RWPE2 (cell line): Measurements from ENCODE around the gene PPP1R37.

Experiments used
- ATAC-seq: fragments of 200-7000 bp; cut with Tn5 transposase; 3 replicates; pipeline ENCODE4 v1.9.1; 2021; ENCODE audit warnings: low read depth
- DNase-seq: peaks from one replicate; pipeline ENCODE4 v3.0.0-alpha.2; 2020; ENCODE audit warnings: low spot score
- H3K27ac ChIP-seq: fragments of 450-650 bp; 2 replicates; pipeline ENCODE4 v1.5.1; 2017; ENCODE audit warnings: mild to moderate bottlenecking; ENCODE audit not compliant: poor library complexity, severe bottlenecking
- H3K27me3 ChIP-seq: fragments of 250-450 bp; sonication (Bioruptor Pico); 2 replicates; pipeline ENCODE4 v1.5.1; 2021; ENCODE audit warnings: mild to moderate bottlenecking, moderate library complexity; ENCODE audit not compliant: insufficient read depth, poor library complexity, severe bottlenecking
- H3K36me3 ChIP-seq: fragments of 250-450 bp; sonication (Bioruptor Pico); 2 replicates; pipeline ENCODE4 v1.5.1; 2020; ENCODE audit warnings: low read depth, mild to moderate bottlenecking, moderate library complexity
- H3K4me1 ChIP-seq: fragments of 250-450 bp; sonication (Bioruptor Pico); 2 replicates; pipeline ENCODE4 v1.5.1; 2021; ENCODE audit warnings: mild to moderate bottlenecking, moderate library complexity; ENCODE audit not compliant: insufficient read depth, poor library complexity, severe bottlenecking
- H3K4me3 ChIP-seq: fragments of 250-450 bp; sonication (Bioruptor Pico); 2 replicates; pipeline ENCODE4 v1.5.1; 2021; ENCODE audit warnings: mild to moderate bottlenecking, moderate library complexity; ENCODE audit not compliant: severe bottlenecking
- H3K9me3 ChIP-seq: fragments of 250-450 bp; sonication (Bioruptor Pico); 2 replicates; pipeline ENCODE4 v1.5.1; 2021; ENCODE audit warnings: mild to moderate bottlenecking, moderate library complexity; ENCODE audit not compliant: severe bottlenecking
- CTCF ChIP-seq: fragments of 450-650 bp; IDR thresholded peaks from one replicate; pipeline ENCODE4 v1.5.1; 2017; ENCODE audit warnings: mild to moderate bottlenecking, moderate library complexity; ENCODE audit not compliant: poor library complexity, severe bottlenecking

The PPP1R37 gene

GRCh38 chr19:45058622-45059159 lies 34.3 kb upstream of the PPP1R37 start:
- no peak for ATAC-seq
- Histone ChIP-seq H3K9me3 (no peaks in the 10 kb centered on the region), H3K4me3 (no peak overlapping the region), H3K27me3 (no peaks in the 10 kb centered on the region), H3K4me1 (no peaks in the 10 kb centered on the region), H3K36me3 (peaks cover 85% of the 10 kb centered on the region), H3K27ac (no peak overlapping the region)
- no peak for TF ChIP-seq CTCF
- no peak for DNase-seq

GRCh38 chr19:45059258-45059965 lies 33.6 kb upstream of the PPP1R37 start:
- no peak for DNase-seq

GRCh38 chr19:45061965-45062364 lies 31.0 kb upstream of the PPP1R37 start:
- ATAC-seq: no peak
- peaks cover 79% of the 10 kb centered on the region for H3K36me3 ChIP-seq

More at GRCh38 chr19:45059258-45059965, 33.6 kb upstream of the PPP1R37 start:
- Histone ChIP-seq H3K27me3 (no peaks in the 10 kb centered on the region), H3K36me3 (peaks cover 82% of the 10 kb centered on the region), H3K4me1 (no peaks in the 10 kb centered on the region), H3K27ac (no peak overlapping the region), H3K9me3 (no peaks in the 10 kb centered on the region), H3K4me3 (no peak overlapping the region)
- peak; percentile 80 for TF ChIP-seq CTCF
- peak; percentile 69 for ATAC-seq

GRCh38 chr19:45063851-45064801 lies 28.9 kb upstream of the PPP1R37 start:
- Histone ChIP-seq H3K4me1 (no peaks in the 10 kb centered on the region), H3K4me3 (no peak overlapping the region), H3K27ac (no peak overlapping the region), H3K36me3 (peaks cover 64% of the 10 kb centered on the region), H3K27me3 (no peaks in the 10 kb centered on the region), H3K9me3 (no peaks in the 10 kb centered on the region)
- TF ChIP-seq CTCF: no peak
- ATAC-seq (no peak), DNase-seq (no peak)

More at GRCh38 chr19:45061965-45062364, 31.0 kb upstream of the PPP1R37 start:
- Histone ChIP-seq H3K4me1 (no peaks in the 10 kb centered on the region), H3K4me3 (no peak overlapping the region), H3K27ac (no peak overlapping the region), H3K9me3 (no peaks in the 10 kb centered on the region), H3K27me3 (no peaks in the 10 kb centered on the region)
- DNase-seq: no peak
- TF ChIP-seq CTCF: no peak
